Uterus (tissue), 4 donors: Measurements from ENCODE around the gene CAMK2G. TPM values are rescaled to one million over a fixed set of nuclear protein-coding genes. Genes with fewer than 3 reads are reported as not detected.

Experiments
- DNase-seq, 2 donors: peaks; one replicate each; pipeline ENCODE4 v3.0.0-alpha.2; 2019 to 2020
- H3K27ac ChIP-seq, 2 donors: fragments of 200-600 bp; sonication (generic); 1 replicate in 1 of 2; 2 replicates in 1 of 2; pipeline ENCODE4 v1.5.1; 2016 to 2018
- H3K27me3 ChIP-seq, 2 donors: fragments of 200-600 bp; sonication (generic); one replicate each; pipeline ENCODE4 v1.5.1; 2018 to 2019; ENCODE audit warnings: control low read depth in 1 of 2
- H3K36me3 ChIP-seq, 2 donors: fragments of 200-600 bp; sonication (generic); one replicate each; pipeline ENCODE4 v1.5.1; 2019; ENCODE audit warnings: control low read depth in 1 of 2
- H3K4me1 ChIP-seq, 2 donors: fragments of 200-600 bp; sonication (generic); one replicate each; pipeline ENCODE4 v1.5.1; 2018 to 2019; ENCODE audit warnings: control low read depth in 1 of 2
- H3K4me3 ChIP-seq, 2 donors: fragments of 200-600 bp; sonication (generic); 1 replicate in 1 of 2; 2 replicates in 1 of 2; pipeline ENCODE4 v1.5.1; 2018 to 2019; ENCODE audit warnings: mild to moderate bottlenecking in 1 of 2
- H3K9me3 ChIP-seq, 2 donors: fragments of 200-600 bp; sonication (generic); one replicate each; pipeline ENCODE4 v1.5.1; 2019; ENCODE audit warnings: control low read depth in 1 of 2
- CTCF ChIP-seq, 4 experiments: fragments of 200-600 bp in 2 of 4; fragments of 450-650 bp in 2 of 4; sonication (generic) in 2 of 4; IDR thresholded peaks; one replicate each; pipeline ENCODE4 v1.5.1; 2016 to 2019; ENCODE audit warnings: antibody characterized with exemption in 4 of 4, mild to moderate bottlenecking in 2 of 4, moderate library complexity in 1 of 4
- POLR2A ChIP-seq, 2 donors: fragments of 450-650 bp; IDR thresholded peaks; one replicate each; pipeline ENCODE4 v1.6.1; 2016; ENCODE audit warnings: antibody characterized with exemption in 2 of 2, mild to moderate bottlenecking in 1 of 2, moderate library complexity in 1 of 2
- intact Hi-C: fragments of 100-400 bp; cut with DNase I; formaldehyde crosslinking; loops from one replicate; pipeline ENCODE4 v1.15.1; 2023; ENCODE audit warnings: low total_unique reads
- total RNA-seq, 4 donors: library from RNA; depleted of rRNA in 3 of 4; stranded (reverse); fragments of >200 nt in 3 of 4; gene quantifications; one replicate each; pipeline versions ENCODE4 v1.1.0 to v1.2.4, GENCODE V29; 2014 to 2023
- donor health status: DM: yes; HTN: yes; CAD: no.

The CAMK2G gene
- total RNA-seq, 4 donors from 2014 or later: 17.9 to 79.9 (median 40.0) TPM

- Histone ChIP-seq H3K4me1 (no peaks in the 10 kb centered on the region), H3K4me3 (no peak overlapping the region), H3K27me3 (no peaks in the 10 kb centered on the region), H3K36me3 (no peaks in the 10 kb centered on the region), H3K27ac (no peak overlapping the region), H3K9me3 (no peaks in the 10 kb centered on the region)
- DNase-seq: no peak
- TF ChIP-seq POLR2A (IDR thresholded peaks at IDR 0.05): no peak
- TF ChIP-seq CTCF (IDR thresholded peaks at IDR 0.05): no peak
- intact Hi-C loops: no loop called here
These were observed 28.0 kb upstream of the CAMK2G start for GRCh38 chr10:73902351-73902750.

DNA sequence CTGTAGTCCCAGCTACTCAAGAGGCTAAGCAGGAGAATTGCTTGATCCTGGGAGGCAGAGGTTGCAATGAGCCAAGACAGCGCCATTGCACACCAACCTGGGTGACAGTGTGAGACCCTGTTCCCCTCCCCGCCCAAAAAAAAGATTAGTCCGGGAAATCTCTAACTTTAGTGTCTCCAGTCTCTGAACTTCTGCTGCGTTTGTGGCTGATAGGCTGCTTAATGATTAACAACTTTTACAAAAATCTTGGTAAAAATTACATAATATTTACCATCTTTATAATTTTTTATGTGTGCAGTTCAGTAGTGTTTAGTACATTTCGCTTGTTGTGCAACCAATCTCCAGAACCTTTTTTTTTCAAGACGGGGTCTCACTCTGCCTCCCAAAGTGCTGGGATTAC is 26.9 kb upstream of the CAMK2G start:
- TF ChIP-seq CTCF (IDR thresholded peaks at IDR 0.05): no peak
- no peak for TF ChIP-seq POLR2A (IDR thresholded peaks at IDR 0.05)
- no peak for DNase-seq
- H3K4me1 ChIP-seq: no peaks in the 10 kb centered on the region
- intact Hi-C loops: no loop called here
- H3K4me3 ChIP-seq: no peak overlapping the region
- H3K27me3 ChIP-seq: no peaks in the 10 kb centered on the region
- H3K9me3 ChIP-seq: no peaks in the 10 kb centered on the region
- H3K27ac ChIP-seq: no peak overlapping the region
- no peaks in the 10 kb centered on the region for H3K36me3 ChIP-seq

GRCh38 chr10:73900064-73900463 is 25.7 kb upstream of the CAMK2G start:
- no peak for TF ChIP-seq CTCF (IDR thresholded peaks at IDR 0.05)
- TF ChIP-seq POLR2A (IDR thresholded peaks at IDR 0.05): no peak
- H3K27ac ChIP-seq: no peak overlapping the region
- intact Hi-C loops: no loop called here
- H3K27me3 ChIP-seq: no peaks in the 10 kb centered on the region
- H3K36me3 ChIP-seq: no peaks in the 10 kb centered on the region
- no peaks in the 10 kb centered on the region for H3K4me1 ChIP-seq
- DNase-seq: no peak
- no peaks in the 10 kb centered on the region for H3K9me3 ChIP-seq
- no peak overlapping the region for H3K4me3 ChIP-seq

DNA sequence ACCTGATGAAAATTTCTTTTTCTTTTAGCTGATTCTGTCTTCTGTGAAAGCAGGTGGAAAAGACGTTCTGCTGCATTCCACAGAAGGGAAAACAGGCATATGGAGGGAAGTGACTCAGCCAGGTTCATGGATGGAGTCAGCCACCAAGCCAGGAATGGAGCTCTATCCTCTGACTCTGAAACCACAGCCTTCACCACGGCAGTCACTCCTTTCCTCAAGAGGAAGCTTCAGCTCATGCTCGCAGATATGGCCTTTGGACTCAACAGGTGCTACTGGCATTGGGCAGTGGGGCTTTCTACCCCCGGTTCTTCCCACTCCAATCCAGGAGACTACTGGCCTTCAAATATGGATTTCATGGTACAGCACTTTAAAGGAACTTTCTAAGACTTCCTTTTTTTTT is 25.1 kb upstream of the CAMK2G start:
- no peaks in the 10 kb centered on the region for H3K9me3 ChIP-seq
- TF ChIP-seq POLR2A (IDR thresholded peaks at IDR 0.05) (no peak), CTCF (IDR thresholded peaks at IDR 0.05) (no peak)
- H3K36me3 ChIP-seq: no peaks in the 10 kb centered on the region
- no peak for DNase-seq
- H3K4me3 ChIP-seq: no peak overlapping the region
- no peaks in the 10 kb centered on the region for H3K27me3 ChIP-seq
- H3K4me1 ChIP-seq: no peaks in the 10 kb centered on the region
- no peak overlapping the region for H3K27ac ChIP-seq
- intact Hi-C loops: no loop called here

- H3K27ac ChIP-seq: no peak overlapping the region
- intact Hi-C loops: no loop called here
- TF ChIP-seq POLR2A (IDR thresholded peaks at IDR 0.05): no peak
- TF ChIP-seq CTCF (IDR thresholded peaks at IDR 0.05): no peak
- no peaks in the 10 kb centered on the region for H3K9me3 ChIP-seq
- H3K4me3 ChIP-seq: no peak overlapping the region
- H3K36me3 ChIP-seq: no peaks in the 10 kb centered on the region
- no peak for DNase-seq
- H3K4me1 ChIP-seq: no peaks in the 10 kb centered on the region
- no peaks in the 10 kb centered on the region for H3K27me3 ChIP-seq
These were observed 24.5 kb upstream of the CAMK2G start for GRCh38 chr10:73898730-73899410.
